K562 (cell line): ENCODE data around the gene MARCHF3. TPM values are rescaled to one million over a fixed set of nuclear protein-coding genes. Genes with fewer than 3 reads are reported as not detected.

Source experiments
- ASH1L ChIP-seq: fragments of 450-650 bp; IDR thresholded peaks from 2 replicates; pipeline ENCODE4 v1.6.1; 2018; ENCODE audit warnings: borderline replicate concordance, mild to moderate bottlenecking, low read depth; ENCODE audit not compliant: partially characterized antibody
- CBFA2T3 ChIP-seq: fragments of 450-650 bp; IDR thresholded peaks from 2 replicates; pipeline ENCODE4 v1.6.1; 2017
- HNRNPLL ChIP-seq: fragments of 200-400 bp; formaldehyde crosslinking; IDR thresholded peaks from 2 replicates; pipeline ENCODE4 v1.6.1; 2017; ENCODE audit warnings: low read length, low read depth, mild to moderate bottlenecking; ENCODE audit not compliant: poor library complexity, severe bottlenecking
- KLF6 ChIP-seq: fragments of 250-450 bp; sonication (Bioruptor Pico); IDR thresholded peaks from 2 replicates; pipeline ENCODE4 v1.4.0; 2020; ENCODE audit warnings: mild to moderate bottlenecking, moderate library complexity, borderline replicate concordance
- NELFE ChIP-seq: IDR thresholded peaks from 2 replicates; pipeline ENCODE4 v1.6.1; 2011; ENCODE audit warnings: mild to moderate bottlenecking; ENCODE audit not compliant: insufficient read depth, insufficient read length
- SMARCA4 ChIP-seq: fragments of 450-650 bp; IDR thresholded peaks from 2 replicates; pipeline ENCODE4 v1.6.1; 2016
- XRCC3 ChIP-seq: fragments of 450-650 bp; IDR thresholded peaks from 2 replicates; pipeline ENCODE4 v1.6.1; 2017; ENCODE audit warnings: mild to moderate bottlenecking, moderate library complexity
- polyA plus RNA-seq, 8 experiments: library from polyadenylated mRNA; depleted of rRNA in 4 of 8; stranded (reverse) in 5 of 8; unstranded in 3 of 8; fragments of >200 nt; fragmentation: Nextera tagmentation in 2 of 8; fragmentation: Illumina TruSeq in 1 of 8; extraction: Ambion mirVana in 2 of 8; extraction: Trizol in 1 of 8; gene quantifications; 2 replicates each; pipeline versions ENCODE4 v1.2.1 to v1.2.3, GENCODE V29; 2011 to 2014; ENCODE audit warnings: inconsistent platforms in 1 of 8, missing spikeins in 1 of 8
- total RNA-seq, 7 experiments: library from RNA; depleted of rRNA in 6 of 7; stranded (reverse); fragments of >200 nt in 6 of 7; fragmentation: Illumina TruSeq in 2 of 7; extraction: Trizol in 2 of 7; gene quantifications; 2 replicates each; pipeline versions ENCODE4 v1.2.1 to v1.2.3, GENCODE V29; 2011 to 2021; ENCODE audit warnings: low replicate concordance in 1 of 7
- TF ChIP-seq, protein P1 (sequence below), 2 experiments: fragments of 450-650 bp in 1 of 2; sonication (generic) in 1 of 2; formaldehyde crosslinking in 1 of 2; IDR thresholded peaks; 2 replicates each; pipeline versions ENCODE4 v1.7.1 to v1.9.0; 2016 to 2022; ENCODE audit warnings: inconsistent platforms in 1 of 2, mild to moderate bottlenecking in 1 of 2, missing genetic modification reagents in 1 of 2
- TF ChIP-seq, protein P2 (sequence below): fragments of 200-800 bp; sonication (Bioruptor generic); IDR thresholded peaks from 2 replicates; pipeline ENCODE4 v1.6.1; 2017; ENCODE audit warnings: missing genetic modification characterization, missing compliant biosample characterization

MARCHF3 gene
- total and polyA plus RNA-seq, 9 of the 15 experiments (the other 6 are each of a cell fraction or from before 2014, with no cell fraction given) = 5.6 to 37.4 (median 16.5) TPM

DNA sequence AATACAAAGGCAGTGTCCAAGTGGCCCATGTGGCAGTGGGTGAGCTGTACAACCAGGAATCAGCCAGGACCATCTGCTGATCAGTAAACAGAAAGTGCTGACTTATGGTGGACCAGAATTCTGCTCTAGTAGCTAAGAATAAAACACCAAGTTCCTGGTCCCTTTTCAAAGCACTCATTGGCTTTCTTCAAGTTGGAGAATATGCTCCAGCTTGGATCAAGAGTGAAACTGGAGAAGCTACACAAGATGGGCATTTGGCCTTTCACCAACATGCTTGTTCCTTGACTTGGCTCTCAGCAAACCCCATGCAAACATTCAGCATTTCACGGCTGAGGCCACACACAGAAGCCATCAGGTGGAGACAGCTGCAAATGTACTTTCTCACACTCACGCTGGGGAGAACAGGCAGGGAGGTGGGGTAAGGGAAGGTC, 32.1 kb downstream of the MARCHF3 start (continued):
- TF ChIP-seq, protein P1, sequence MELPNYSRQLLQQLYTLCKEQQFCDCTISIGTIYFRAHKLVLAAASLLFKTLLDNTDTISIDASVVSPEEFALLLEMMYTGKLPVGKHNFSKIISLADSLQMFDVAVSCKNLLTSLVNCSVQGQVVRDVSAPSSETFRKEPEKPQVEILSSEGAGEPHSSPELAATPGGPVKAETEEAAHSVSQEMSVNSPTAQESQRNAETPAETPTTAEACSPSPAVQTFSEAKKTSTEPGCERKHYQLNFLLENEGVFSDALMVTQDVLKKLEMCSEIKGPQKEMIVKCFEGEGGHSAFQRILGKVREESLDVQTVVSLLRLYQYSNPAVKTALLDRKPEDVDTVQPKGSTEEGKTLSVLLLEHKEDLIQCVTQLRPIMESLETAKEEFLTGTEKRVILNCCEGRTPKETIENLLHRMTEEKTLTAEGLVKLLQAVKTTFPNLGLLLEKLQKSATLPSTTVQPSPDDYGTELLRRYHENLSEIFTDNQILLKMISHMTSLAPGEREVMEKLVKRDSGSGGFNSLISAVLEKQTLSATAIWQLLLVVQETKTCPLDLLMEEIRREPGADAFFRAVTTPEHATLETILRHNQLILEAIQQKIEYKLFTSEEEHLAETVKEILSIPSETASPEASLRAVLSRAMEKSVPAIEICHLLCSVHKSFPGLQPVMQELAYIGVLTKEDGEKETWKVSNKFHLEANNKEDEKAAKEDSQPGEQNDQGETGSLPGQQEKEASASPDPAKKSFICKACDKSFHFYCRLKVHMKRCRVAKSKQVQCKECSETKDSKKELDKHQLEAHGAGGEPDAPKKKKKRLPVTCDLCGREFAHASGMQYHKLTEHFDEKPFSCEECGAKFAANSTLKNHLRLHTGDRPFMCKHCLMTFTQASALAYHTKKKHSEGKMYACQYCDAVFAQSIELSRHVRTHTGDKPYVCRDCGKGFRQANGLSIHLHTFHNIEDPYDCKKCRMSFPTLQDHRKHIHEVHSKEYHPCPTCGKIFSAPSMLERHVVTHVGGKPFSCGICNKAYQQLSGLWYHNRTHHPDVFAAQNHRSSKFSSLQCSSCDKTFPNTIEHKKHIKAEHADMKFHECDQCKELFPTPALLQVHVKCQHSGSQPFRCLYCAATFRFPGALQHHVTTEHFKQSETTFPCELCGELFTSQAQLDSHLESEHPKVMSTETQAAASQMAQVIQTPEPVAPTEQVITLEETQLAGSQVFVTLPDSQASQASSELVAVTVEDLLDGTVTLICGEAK (IDR thresholded peaks at IDR 0.05) = no peak
- TF ChIP-seq, protein P1 (CRISPR knock-in tag; IDR thresholded peaks at IDR 0.05) = no peak
- TF ChIP-seq ASH1L (no peak), XRCC3 (no peak), HNRNPLL (no peak), KLF6 (CRISPR knock-in tag) (no peak), CBFA2T3 (peak; percentile 76), SMARCA4 (peak; percentile 90), NELFE (no peak)
- TF ChIP-seq, protein P2, sequence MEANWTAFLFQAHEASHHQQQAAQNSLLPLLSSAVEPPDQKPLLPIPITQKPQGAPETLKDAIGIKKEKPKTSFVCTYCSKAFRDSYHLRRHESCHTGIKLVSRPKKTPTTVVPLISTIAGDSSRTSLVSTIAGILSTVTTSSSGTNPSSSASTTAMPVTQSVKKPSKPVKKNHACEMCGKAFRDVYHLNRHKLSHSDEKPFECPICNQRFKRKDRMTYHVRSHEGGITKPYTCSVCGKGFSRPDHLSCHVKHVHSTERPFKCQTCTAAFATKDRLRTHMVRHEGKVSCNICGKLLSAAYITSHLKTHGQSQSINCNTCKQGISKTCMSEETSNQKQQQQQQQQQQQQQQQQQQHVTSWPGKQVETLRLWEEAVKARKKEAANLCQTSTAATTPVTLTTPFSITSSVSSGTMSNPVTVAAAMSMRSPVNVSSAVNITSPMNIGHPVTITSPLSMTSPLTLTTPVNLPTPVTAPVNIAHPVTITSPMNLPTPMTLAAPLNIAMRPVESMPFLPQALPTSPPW (CRISPR knock-in tag) = no peak
